ENCODE results near the gene DVL1. TPM values are rescaled to one million over a fixed set of nuclear protein-coding genes. Genes with fewer than 3 reads are reported as not detected.

The DVL1 gene
- total RNA-seq, 1 donor from 2014 or later = 70.8 TPM

- DNase-seq (ENCODE audit: low read depth) = no peak
Measured at GRCh38 chr1:1342061-1342562, 7.1 kb downstream of the DVL1 start.

- DNase-seq (ENCODE audit: low read depth) = no peak
Measured at GRCh38 chr1:1341549-1342021, 7.6 kb downstream of the DVL1 start.

GRCh38 chr1:1340791-1341548, 8.2 kb downstream of the DVL1 start:
- DNase-seq (ENCODE audit: low read depth) = no peak

DNA sequence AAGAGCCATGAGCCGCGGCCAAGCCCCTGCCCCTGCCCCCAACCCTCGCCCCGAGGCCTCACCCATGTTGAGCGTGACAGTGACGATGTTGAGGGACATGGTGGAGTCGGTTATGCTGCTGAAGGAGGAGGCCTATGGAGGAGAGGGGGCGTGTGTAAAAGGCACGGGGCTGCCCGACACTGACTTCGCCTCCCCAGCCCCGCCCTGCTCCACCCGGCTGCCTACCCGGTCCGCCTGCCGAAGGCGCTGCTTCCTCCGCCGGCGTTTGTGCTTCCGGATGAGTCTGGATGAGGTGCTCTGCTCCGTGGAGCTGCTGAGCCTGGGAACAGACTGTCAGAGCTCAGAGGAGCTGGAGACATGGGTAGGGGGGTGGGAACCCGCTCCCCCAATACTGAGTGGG, 9.0 kb downstream of the DVL1 start:
- no peak for DNase-seq (ENCODE audit: low read depth)

DNA sequence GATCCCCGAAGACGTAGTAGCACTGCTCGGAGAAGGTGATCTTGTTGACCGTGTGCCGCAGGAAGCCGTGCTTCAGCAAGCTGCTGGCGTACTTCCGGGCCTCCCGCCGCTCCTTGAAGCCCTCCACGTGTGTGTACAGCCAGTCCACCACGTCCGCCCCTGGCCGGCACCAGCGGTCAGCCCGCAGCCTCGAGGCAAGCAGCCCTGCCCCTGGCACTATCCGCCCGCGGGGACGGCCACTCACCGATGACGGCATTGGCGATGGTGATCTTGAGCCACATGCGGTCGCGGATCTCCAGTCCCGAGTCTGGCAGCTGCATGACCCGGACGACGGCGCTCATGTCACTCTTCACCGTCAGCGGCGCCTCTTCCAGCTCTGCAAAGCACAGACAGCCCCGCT, 10.9 kb downstream of the DVL1 start:
- no peak for DNase-seq (ENCODE audit: low read depth)

GRCh38 chr1:1337793-1338147, 11.4 kb downstream of the DVL1 start:
- DNase-seq (ENCODE audit: low read depth) = no peak

GRCh38 chr1:1336931-1337792, 12.1 kb downstream of the DVL1 start:
- no peak for DNase-seq (ENCODE audit: low read depth)

DNA sequence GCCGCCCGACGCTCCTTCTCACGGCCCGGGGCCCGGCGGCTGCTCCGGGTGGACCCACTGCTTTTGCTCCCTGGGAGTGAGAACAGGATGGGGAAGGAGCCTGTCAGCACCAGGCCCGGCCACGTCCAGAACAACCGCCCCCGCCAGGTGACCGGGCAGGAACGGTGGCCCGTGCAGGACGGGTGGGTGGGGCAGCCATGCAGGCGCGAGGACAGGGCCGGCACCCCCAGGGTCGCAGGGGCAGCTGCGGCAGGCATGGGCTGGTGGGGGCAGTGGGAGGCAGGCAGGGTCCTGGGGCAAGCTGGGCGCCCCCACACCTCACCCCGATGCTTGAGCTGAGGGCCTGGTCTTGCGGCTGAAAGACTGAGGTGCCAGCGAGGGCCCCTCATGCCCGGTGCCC, 12.8 kb downstream of the DVL1 start:
- DNase-seq (ENCODE audit: low read depth) = no peak

GRCh38 chr1:1335792-1336248, 13.4 kb downstream of the DVL1 start:
- DNase-seq (ENCODE audit: low read depth) = no peak

DNA sequence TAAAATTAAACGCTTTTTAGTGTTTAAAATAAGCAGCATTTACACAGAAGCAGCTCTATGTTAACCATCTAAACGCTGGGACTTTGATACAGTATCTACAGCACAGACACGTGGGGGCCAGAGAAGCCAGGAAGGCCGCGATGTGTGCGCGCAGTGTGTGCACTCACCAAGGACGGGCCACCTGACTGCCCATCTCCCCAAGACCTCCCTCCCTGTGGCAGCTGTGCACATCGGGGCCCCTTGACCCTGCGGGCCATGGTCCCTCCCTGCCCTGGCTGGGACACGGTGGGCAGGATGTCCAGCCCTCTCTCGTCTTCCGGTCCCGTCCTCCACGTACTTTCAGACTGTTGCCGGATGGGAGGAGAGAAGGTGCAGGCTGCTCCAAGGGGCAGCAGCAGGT, 13.9 kb downstream of the DVL1 start:
- no peak for DNase-seq (ENCODE audit: low read depth)

- no peak for DNase-seq (ENCODE audit: low read depth)
Measured at GRCh38 chr1:1334835-1335234, 14.4 kb downstream of the DVL1 start.

- DNase-seq (ENCODE audit: low read depth) = no peak
Measured at GRCh38 chr1:1333551-1334241, 15.5 kb downstream of the DVL1 start.

DNA sequence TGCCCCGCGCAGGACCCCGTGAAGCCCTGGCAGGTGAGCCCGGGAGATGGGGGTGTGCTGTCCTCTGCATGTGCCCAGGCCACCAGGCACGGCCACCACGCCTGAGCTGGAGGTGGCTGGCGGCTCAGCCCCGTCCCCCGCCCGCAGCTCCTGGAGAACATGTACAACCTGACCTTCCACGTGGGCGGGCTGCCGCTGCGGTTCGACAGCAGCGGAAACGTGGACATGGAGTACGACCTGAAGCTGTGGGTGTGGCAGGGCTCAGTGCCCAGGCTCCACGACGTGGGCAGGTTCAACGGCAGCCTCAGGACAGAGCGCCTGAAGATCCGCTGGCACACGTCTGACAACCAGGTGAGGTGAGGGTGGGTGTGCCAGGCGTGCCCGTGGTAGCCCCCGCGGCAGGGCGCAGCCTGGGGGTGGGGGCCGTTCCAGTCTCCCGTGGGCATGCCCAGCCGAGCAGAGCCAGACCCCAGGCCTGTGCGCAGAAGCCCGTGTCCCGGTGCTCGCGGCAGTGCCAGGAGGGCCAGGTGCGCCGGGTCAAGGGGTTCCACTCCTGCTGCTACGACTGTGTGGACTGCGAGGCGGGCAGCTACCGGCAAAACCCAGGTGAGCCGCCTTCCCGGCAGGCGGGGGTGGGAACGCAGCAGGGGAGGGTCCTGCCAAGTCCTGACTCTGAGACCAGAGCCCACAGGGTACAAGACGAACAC, 16.3 kb downstream of the DVL1 start:
- no peak for DNase-seq (ENCODE audit: low read depth)

GRCh38 chr1:1332031-1332755, 17.0 kb downstream of the DVL1 start:
- DNase-seq (ENCODE audit: low read depth) = no peak

GRCh38 chr1:1331068-1331965, 17.9 kb downstream of the DVL1 start, which contains the start of gene TAS1R3:
TSS of gene TAS1R3 (plus strand) at chr1:1331280. CDS start at chr1:1331346, 66 bp downstream.
- DNase-seq (ENCODE audit: low read depth) = no peak

DNA sequence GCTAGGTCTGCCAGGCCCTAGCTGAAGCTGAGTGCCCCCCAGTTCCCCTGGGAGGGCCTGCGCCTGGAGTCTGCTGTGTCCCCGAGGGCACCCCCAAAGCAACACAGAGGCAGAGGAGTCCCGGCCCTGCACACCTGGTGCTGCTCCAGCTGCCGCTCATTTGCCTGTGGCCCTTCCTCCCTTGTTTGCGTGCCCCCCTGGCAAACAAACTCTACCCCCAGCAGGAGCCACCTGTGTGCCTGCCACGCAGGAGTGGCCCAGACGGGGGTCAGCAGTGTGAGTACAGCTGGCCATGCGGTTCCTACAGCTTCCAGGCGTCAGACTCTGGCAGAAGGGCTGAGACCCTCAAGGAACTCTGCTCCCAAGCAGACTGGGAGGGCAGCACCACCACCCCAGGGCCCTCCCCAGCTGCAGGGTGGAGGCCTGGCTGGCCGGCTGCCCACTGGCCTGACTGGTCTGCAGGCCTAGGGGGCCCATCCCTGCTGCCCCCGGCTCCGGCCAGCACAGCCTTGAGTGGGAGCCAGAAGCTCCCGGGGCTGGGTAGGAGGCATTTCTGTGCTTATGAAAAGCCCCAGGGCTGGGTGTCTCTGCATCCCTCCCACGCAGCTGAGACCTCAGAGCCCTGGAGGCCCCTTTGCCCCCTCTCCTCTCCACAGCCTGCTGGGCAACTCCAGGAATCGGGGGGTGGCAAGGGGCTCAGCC, 18.7 kb downstream of the DVL1 start:
- DNase-seq (ENCODE audit: low read depth) = no peak

DNA sequence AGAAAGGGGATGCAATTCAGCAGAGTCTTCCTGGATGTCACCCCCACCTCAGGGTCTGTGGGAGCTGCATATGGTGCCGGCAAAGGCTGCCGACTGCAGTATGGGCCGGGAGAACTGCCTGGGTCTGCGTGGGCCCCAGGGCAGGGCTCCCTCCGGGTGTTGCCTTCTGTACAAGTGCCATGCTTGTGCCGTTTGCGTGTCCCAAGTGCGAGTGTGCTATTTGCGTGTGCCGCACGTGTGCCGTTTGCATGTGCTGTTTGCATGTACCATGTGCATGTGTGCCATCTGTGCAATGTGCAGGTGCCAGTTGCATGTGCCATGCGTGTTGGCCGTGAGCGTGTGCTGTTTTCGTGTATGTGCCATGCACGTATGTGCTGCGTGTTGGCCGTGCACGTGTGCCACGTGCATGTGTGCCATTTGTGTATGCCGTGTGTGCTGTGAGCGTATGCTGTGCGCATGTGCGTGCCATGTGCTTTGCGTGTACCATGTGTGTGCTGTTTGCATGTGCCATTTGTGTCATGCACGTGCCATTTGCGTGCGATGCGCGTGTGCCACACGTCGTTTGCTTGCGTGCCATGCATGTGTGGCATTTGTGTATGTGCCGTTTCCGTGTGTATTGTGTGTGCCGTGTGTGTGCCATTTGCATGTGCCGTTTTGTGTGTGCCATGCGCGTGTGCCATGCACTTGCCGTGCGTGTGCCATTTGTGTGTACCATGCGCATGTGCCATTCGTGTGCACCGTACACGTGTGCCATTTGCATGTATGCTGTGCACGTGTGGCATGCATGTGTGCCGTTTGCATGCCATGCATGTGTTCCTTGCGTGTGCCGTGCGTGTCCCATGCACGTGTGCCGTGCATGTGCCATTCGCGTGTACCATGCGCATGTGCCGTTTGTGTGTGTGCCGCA, 19.7 kb downstream of the DVL1 start:
- no peak for DNase-seq (ENCODE audit: low read depth)

DNA sequence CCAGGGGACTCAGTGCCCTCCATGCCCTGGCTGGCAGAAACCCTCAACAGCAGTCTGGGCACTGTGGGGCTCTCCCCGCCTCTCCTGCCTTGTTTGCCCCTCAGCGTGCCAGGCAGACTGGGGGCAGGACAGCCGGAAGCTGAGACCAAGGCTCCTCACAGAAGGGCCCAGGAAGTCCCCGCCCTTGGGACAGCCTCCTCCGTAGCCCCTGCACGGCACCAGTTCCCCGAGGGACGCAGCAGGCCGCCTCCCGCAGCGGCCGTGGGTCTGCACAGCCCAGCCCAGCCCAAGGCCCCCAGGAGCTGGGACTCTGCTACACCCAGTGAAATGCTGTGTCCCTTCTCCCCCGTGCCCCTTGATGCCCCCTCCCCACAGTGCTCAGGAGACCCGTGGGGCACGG, 21.0 kb downstream of the DVL1 start:
- DNase-seq (ENCODE audit: low read depth) = no peak
